ENCODE measurements around the gene PINK1. TPM values are rescaled to one million over a fixed set of nuclear protein-coding genes. Genes with fewer than 3 reads are reported as not detected.

Gene PINK1
- polyA plus RNA-seq, 1 of the 3 experiments (the other 2 are of a cell fraction), result 24.4 TPM

DNA sequence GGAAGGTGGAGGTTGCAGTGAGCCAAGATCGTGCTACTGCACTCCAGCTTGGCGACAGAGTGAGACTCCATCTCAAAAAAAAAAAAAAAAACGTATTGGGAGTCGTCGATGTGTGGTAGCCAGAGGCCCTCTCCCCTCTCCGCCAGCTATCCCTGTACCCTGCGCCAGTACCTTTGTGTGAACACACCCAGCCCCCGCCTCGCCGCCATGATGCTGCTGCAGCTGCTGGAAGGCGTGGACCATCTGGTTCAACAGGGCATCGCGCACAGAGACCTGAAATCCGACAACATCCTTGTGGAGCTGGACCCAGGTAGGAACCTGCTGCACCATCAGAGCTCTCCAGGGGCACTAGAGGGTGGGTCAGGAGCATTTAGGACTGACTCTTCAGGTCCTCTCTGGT, 12.2 kb downstream of the PINK1 start:
- H3K36me3 ChIP-seq (replicated peaks in 1 of 2; ENCODE audit: control insufficient read depth in 1 of 2, insufficient read depth in 2 of 2, low read length in 1 of 2), result peaks cover 24 to 27% of the 10 kb centered on the region in 2 experiments

More for the DNA sequence above, 12.2 kb downstream of the PINK1 start:
- no peak overlapping the region for H2AFZ ChIP-seq (ENCODE audit: low read depth)
- H4K20me1 ChIP-seq (ENCODE audit: insufficient read depth), result no peaks in the 10 kb centered on the region
- TF ChIP-seq POLR2AphosphoS5 (IDR thresholded peaks at IDR 0.05; ENCODE audit: low read depth, low read length) (no peak), TCF12 (IDR thresholded peaks at IDR 0.05) (no peak), EP300 (IDR thresholded peaks at IDR 0.05; ENCODE audit: borderline replicate concordance in 1 of 2, low read depth in 1 of 2, low read length in 1 of 2) (no peak), SMC3 (IDR thresholded peaks at IDR 0.05; ENCODE audit: low read depth, low read length) (no peak), GABPA (IDR thresholded peaks at IDR 0.05; ENCODE audit: low read depth) (no peak), NFIC (IDR thresholded peaks at IDR 0.05; ENCODE audit: borderline replicate concordance) (no peak), TAF1 (IDR thresholded peaks at IDR 0.05; ENCODE audit: borderline replicate concordance, low read depth, low read length) (no peak), MEF2A (IDR thresholded peaks at IDR 0.05; ENCODE audit: borderline replicate concordance, low read depth) (no peak), ELF1 (IDR thresholded peaks at IDR 0.05) (no peak), SIN3A (IDR thresholded peaks at IDR 0.05; ENCODE audit: borderline replicate concordance, low read depth, low read length) (no peak), CHD2 (IDR thresholded peaks at IDR 0.05; ENCODE audit: low read length, partially characterized antibody) (no peak), JUND (IDR thresholded peaks at IDR 0.05) (no peak), NRF1 (IDR thresholded peaks at IDR 0.05; ENCODE audit: low read depth, low read length) (no peak), RAD21 (IDR thresholded peaks at IDR 0.05; ENCODE audit: low read length) (no peak), FOXJ3 (CRISPR knock-in tag; IDR thresholded peaks at IDR 0.05) (no peak)
- TF ChIP-seq, protein P1, sequence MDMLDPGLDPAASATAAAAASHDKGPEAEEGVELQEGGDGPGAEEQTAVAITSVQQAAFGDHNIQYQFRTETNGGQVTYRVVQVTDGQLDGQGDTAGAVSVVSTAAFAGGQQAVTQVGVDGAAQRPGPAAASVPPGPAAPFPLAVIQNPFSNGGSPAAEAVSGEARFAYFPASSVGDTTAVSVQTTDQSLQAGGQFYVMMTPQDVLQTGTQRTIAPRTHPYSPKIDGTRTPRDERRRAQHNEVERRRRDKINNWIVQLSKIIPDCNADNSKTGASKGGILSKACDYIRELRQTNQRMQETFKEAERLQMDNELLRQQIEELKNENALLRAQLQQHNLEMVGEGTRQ (IDR thresholded peaks at IDR 0.05; ENCODE audit: borderline replicate concordance, low read depth, low read length), result no peak
- TF ChIP-seq, protein P2, sequence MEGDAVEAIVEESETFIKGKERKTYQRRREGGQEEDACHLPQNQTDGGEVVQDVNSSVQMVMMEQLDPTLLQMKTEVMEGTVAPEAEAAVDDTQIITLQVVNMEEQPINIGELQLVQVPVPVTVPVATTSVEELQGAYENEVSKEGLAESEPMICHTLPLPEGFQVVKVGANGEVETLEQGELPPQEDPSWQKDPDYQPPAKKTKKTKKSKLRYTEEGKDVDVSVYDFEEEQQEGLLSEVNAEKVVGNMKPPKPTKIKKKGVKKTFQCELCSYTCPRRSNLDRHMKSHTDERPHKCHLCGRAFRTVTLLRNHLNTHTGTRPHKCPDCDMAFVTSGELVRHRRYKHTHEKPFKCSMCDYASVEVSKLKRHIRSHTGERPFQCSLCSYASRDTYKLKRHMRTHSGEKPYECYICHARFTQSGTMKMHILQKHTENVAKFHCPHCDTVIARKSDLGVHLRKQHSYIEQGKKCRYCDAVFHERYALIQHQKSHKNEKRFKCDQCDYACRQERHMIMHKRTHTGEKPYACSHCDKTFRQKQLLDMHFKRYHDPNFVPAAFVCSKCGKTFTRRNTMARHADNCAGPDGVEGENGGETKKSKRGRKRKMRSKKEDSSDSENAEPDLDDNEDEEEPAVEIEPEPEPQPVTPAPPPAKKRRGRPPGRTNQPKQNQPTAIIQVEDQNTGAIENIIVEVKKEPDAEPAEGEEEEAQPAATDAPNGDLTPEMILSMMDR (IDR thresholded peaks at IDR 0.05), result no peak
- TF ChIP-seq, protein P3, sequence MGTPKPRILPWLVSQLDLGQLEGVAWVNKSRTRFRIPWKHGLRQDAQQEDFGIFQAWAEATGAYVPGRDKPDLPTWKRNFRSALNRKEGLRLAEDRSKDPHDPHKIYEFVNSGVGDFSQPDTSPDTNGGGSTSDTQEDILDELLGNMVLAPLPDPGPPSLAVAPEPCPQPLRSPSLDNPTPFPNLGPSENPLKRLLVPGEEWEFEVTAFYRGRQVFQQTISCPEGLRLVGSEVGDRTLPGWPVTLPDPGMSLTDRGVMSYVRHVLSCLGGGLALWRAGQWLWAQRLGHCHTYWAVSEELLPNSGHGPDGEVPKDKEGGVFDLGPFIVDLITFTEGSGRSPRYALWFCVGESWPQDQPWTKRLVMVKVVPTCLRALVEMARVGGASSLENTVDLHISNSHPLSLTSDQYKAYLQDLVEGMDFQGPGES (IDR thresholded peaks at IDR 0.05; ENCODE audit: low read depth, low read length), result no peak
- TF ChIP-seq, protein P4, sequence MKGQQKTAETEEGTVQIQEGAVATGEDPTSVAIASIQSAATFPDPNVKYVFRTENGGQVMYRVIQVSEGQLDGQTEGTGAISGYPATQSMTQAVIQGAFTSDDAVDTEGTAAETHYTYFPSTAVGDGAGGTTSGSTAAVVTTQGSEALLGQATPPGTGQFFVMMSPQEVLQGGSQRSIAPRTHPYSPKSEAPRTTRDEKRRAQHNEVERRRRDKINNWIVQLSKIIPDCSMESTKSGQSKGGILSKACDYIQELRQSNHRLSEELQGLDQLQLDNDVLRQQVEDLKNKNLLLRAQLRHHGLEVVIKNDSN (IDR thresholded peaks at IDR 0.05; ENCODE audit: borderline replicate concordance, low read depth), result no peak
- TF ChIP-seq, protein P5, sequence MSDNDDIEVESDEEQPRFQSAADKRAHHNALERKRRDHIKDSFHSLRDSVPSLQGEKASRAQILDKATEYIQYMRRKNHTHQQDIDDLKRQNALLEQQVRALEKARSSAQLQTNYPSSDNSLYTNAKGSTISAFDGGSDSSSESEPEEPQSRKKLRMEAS (IDR thresholded peaks at IDR 0.05; ENCODE audit: low read depth), result no peak
- DNase-seq, result no peak
- no peaks in the 10 kb centered on the region for H3K4me1 ChIP-seq (ENCODE audit: control insufficient read depth in 1 of 2, insufficient read depth in 2 of 2, low read depth in 1 of 2, low read length in 1 of 2)
- 87% methylated on average over 14 of the region's 14 CpGs for WGBS (ENCODE audit: low lambda C conversion rate)
- H3K4me3 ChIP-seq (ENCODE audit: low read depth in 2 of 2, low read length in 1 of 2), result no peak overlapping the region
- no peak overlapping the region for H3K4me2 ChIP-seq
- no peak overlapping the region for H3K27ac ChIP-seq (ENCODE audit: low read depth in 2 of 2, low read length in 1 of 2)
- no peaks in the 10 kb centered on the region for H3F3A ChIP-seq (replicated peaks; ENCODE audit: insufficient read depth)
- ChIA-PET CTCF (interaction anchor here (1.1 to 1.9 kb wide), 3 partner anchors 12 to 124 kb away, joined by 4 to 10 read pairs (median 5); partner anchors contain the start of gene PINK1), POLR2A (interaction anchor here (1.1 kb wide), 1 partner anchor 125 kb away, joined by 3 read pairs; no protein-coding TSS in a partner anchor)
- no peak overlapping the region for H3K9ac ChIP-seq
- H3K9me3 ChIP-seq, result no peaks in the 10 kb centered on the region
- no peaks in the 10 kb centered on the region for H3K27me3 ChIP-seq (ENCODE audit: insufficient read depth)
- no peaks in the 10 kb centered on the region for H3K9me2 ChIP-seq
- no peaks in the 10 kb centered on the region for H3K79me2 ChIP-seq (ENCODE audit: insufficient read depth)
